ENCODE measurements around the gene ITPR3.

Gene ITPR3

GRCh38 chr6:33634161-33634727 is 13.1 kb downstream of the ITPR3 start:
- Mint-ChIP-seq H3K9me3 (no peaks in the 10 kb centered on the region), H3K27me3 (no peaks in the 10 kb centered on the region), H3K27ac (no peak overlapping the region), H3K4me1 (peaks cover 71% of the 10 kb centered on the region), H3K4me3 (peak overlapping the region; percentile 74 to 84)
- ATAC-seq = no peak
- DNase-seq = no peak

- Mint-ChIP-seq H3K9me3 (no peaks in the 10 kb centered on the region), H3K27me3 (no peaks in the 10 kb centered on the region), H3K4me3 (peak overlapping the region; percentile 14), H3K27ac (peak overlapping the region in 1 of 2 donors; percentile 61), H3K4me1 (peaks cover 76% of the 10 kb centered on the region)
- ATAC-seq (no peak), DNase-seq (no peak)
These were observed 13.8 kb downstream of the ITPR3 start for GRCh38 chr6:33634946-33635345.

GRCh38 chr6:33636655-33637054 is 15.5 kb downstream of the ITPR3 start:
- Mint-ChIP-seq H3K9me3 (no peaks in the 10 kb centered on the region), H3K27ac (no peak overlapping the region), H3K4me3 (no peak overlapping the region), H3K4me1 (peaks cover 64% of the 10 kb centered on the region), H3K27me3 (no peaks in the 10 kb centered on the region)
- no peak for DNase-seq
- ATAC-seq = no peak

- H3K27ac Mint-ChIP-seq = no peak overlapping the region
- H3K9me3 Mint-ChIP-seq = no peaks in the 10 kb centered on the region
- no peaks in the 10 kb centered on the region for H3K27me3 Mint-ChIP-seq
- no peak for ATAC-seq
- DNase-seq = no peak
- H3K4me3 Mint-ChIP-seq = no peak overlapping the region
- H3K4me1 Mint-ChIP-seq = peaks cover 50% of the 10 kb centered on the region
These were observed 17.4 kb downstream of the ITPR3 start for GRCh38 chr6:33638556-33638955.

- Mint-ChIP-seq H3K4me3 (no peak overlapping the region), H3K9me3 (no peaks in the 10 kb centered on the region), H3K4me1 (peaks cover 40% of the 10 kb centered on the region), H3K27ac (peak overlapping the region in 1 of 2 donors; percentile 29), H3K27me3 (no peaks in the 10 kb centered on the region)
- ATAC-seq (no peak), DNase-seq (no peak)
These were observed 18.4 kb downstream of the ITPR3 start for GRCh38 chr6:33639559-33639958.

- H3K27ac Mint-ChIP-seq = no peak overlapping the region
These were observed 19.2 kb downstream of the ITPR3 start for GRCh38 chr6:33640361-33640760.

GRCh38 chr6:33641144-33641543 is 20.0 kb downstream of the ITPR3 start:
- DNase-seq = no peak
- H3K27ac Mint-ChIP-seq = no peak overlapping the region
- peaks cover 28% of the 10 kb centered on the region for H3K4me1 Mint-ChIP-seq
- H3K27me3 Mint-ChIP-seq = no peaks in the 10 kb centered on the region
- ATAC-seq = no peak
- H3K9me3 Mint-ChIP-seq = no peaks in the 10 kb centered on the region
- H3K4me3 Mint-ChIP-seq = no peak overlapping the region

More at GRCh38 chr6:33640361-33640760, 19.2 kb downstream of the ITPR3 start:
- DNase-seq = no peak
- H3K9me3 Mint-ChIP-seq = no peaks in the 10 kb centered on the region
- peaks cover 33% of the 10 kb centered on the region for H3K4me1 Mint-ChIP-seq
- no peak for ATAC-seq
- no peak overlapping the region for H3K4me3 Mint-ChIP-seq
- H3K27me3 Mint-ChIP-seq = no peaks in the 10 kb centered on the region

GRCh38 chr6:33641602-33642001 is 20.5 kb downstream of the ITPR3 start:
- Mint-ChIP-seq H3K27me3 (no peaks in the 10 kb centered on the region), H3K4me1 (peaks cover 24% of the 10 kb centered on the region), H3K9me3 (no peaks in the 10 kb centered on the region), H3K27ac (peak overlapping the region in 1 of 2 donors; percentile 38), H3K4me3 (no peak overlapping the region)
- no peak for ATAC-seq
- no peak for DNase-seq

- Mint-ChIP-seq H3K9me3 (no peaks in the 10 kb centered on the region), H3K4me3 (no peak overlapping the region), H3K27me3 (no peaks in the 10 kb centered on the region), H3K4me1 (peaks cover 19% of the 10 kb centered on the region), H3K27ac (peak overlapping the region in 1 of 2 donors; percentile 47)
- DNase-seq (no peak), ATAC-seq (no peak)
These were observed 21.8 kb downstream of the ITPR3 start for GRCh38 chr6:33642897-33643296.

GRCh38 chr6:33651403-33651802 is 30.3 kb downstream of the ITPR3 start:
- ATAC-seq (no peak), DNase-seq (no peak)
- H3K4me1 Mint-ChIP-seq = peaks cover 6% of the 10 kb centered on the region
- no peaks in the 10 kb centered on the region for H3K9me3 Mint-ChIP-seq
- no peak overlapping the region for H3K4me3 Mint-ChIP-seq
- H3K27ac Mint-ChIP-seq = no peak overlapping the region
- H3K27me3 Mint-ChIP-seq = no peaks in the 10 kb centered on the region

GRCh38 chr6:33652002-33652401 is 30.9 kb downstream of the ITPR3 start:
- no peak overlapping the region for H3K4me3 Mint-ChIP-seq
- no peaks in the 10 kb centered on the region for H3K27me3 Mint-ChIP-seq
- no peak for DNase-seq
- H3K4me1 Mint-ChIP-seq = peaks cover 6% of the 10 kb centered on the region
- H3K27ac Mint-ChIP-seq = peak overlapping the region in 1 of 2 donors; percentile 32
- H3K9me3 Mint-ChIP-seq = no peaks in the 10 kb centered on the region
- ATAC-seq = no peak

GRCh38 chr6:33654831-33655554 is 33.9 kb downstream of the ITPR3 start:
- H3K4me1 Mint-ChIP-seq = peaks cover 6% of the 10 kb centered on the region
- no peaks in the 10 kb centered on the region for H3K9me3 Mint-ChIP-seq
- ATAC-seq = no peak
- no peaks in the 10 kb centered on the region for H3K27me3 Mint-ChIP-seq
- no peak overlapping the region for H3K4me3 Mint-ChIP-seq
- no peak for DNase-seq
- H3K27ac Mint-ChIP-seq = peak overlapping the region; percentile 71 to 83

GRCh38 chr6:33656844-33657243 is 35.7 kb downstream of the ITPR3 start:
- Mint-ChIP-seq H3K4me1 (peaks cover 6% of the 10 kb centered on the region), H3K9me3 (no peaks in the 10 kb centered on the region), H3K27ac (peak overlapping the region in 1 of 2 donors; percentile 72), H3K4me3 (no peak overlapping the region), H3K27me3 (no peaks in the 10 kb centered on the region)
- no peak for DNase-seq
- no peak for ATAC-seq

GRCh38 chr6:33658982-33659689 is 38.0 kb downstream of the ITPR3 start:
- ATAC-seq = no peak
- no peak overlapping the region for H3K27ac Mint-ChIP-seq
- H3K4me1 Mint-ChIP-seq = peaks cover 6% of the 10 kb centered on the region
- no peak for DNase-seq
- no peak overlapping the region for H3K4me3 Mint-ChIP-seq
- no peaks in the 10 kb centered on the region for H3K27me3 Mint-ChIP-seq
- H3K9me3 Mint-ChIP-seq = no peaks in the 10 kb centered on the region

GRCh38 chr6:33659986-33660385 is 38.9 kb downstream of the ITPR3 start:
- peak overlapping the region in 1 of 2 donors; percentile 88 for H3K27ac Mint-ChIP-seq
- DNase-seq (no peak), ATAC-seq (no peak)
- no peaks in the 10 kb centered on the region for H3K9me3 Mint-ChIP-seq
- peaks cover under 1% of the 10 kb centered on the region for H3K4me1 Mint-ChIP-seq
- H3K27me3 Mint-ChIP-seq = no peaks in the 10 kb centered on the region
- no peak overlapping the region for H3K4me3 Mint-ChIP-seq
